SK-N-SH (cell line): ENCODE results near the gene SFI1.

Experiments
- FOXM1 ChIP-seq: IDR thresholded peaks from 2 replicates; pipeline ENCODE4 v1.4.0; 2012; ENCODE audit warnings: low read depth, mild to moderate bottlenecking
- YY1 ChIP-seq: IDR thresholded peaks from 2 replicates; pipeline ENCODE4 v1.4.0; 2012; ENCODE audit warnings: low read depth, mild to moderate bottlenecking
- TF ChIP-seq, protein P1 (sequence below): fragments of 200-600 bp; sonication (generic); IDR thresholded peaks from 2 replicates; pipeline ENCODE4 v1.6.1; 2017; ENCODE audit warnings: antibody characterized with exemption, mild to moderate bottlenecking, moderate library complexity
- TF ChIP-seq, protein P2 (sequence below): IDR thresholded peaks from 2 replicates; pipeline ENCODE4 v1.6.1; 2012; ENCODE audit warnings: mild to moderate bottlenecking, low read depth, low read length, moderate library complexity

GRCh38 chr22:31491218-31491962 lies 4.9 kb upstream of the SFI1 start:
- TF ChIP-seq, protein P1, sequence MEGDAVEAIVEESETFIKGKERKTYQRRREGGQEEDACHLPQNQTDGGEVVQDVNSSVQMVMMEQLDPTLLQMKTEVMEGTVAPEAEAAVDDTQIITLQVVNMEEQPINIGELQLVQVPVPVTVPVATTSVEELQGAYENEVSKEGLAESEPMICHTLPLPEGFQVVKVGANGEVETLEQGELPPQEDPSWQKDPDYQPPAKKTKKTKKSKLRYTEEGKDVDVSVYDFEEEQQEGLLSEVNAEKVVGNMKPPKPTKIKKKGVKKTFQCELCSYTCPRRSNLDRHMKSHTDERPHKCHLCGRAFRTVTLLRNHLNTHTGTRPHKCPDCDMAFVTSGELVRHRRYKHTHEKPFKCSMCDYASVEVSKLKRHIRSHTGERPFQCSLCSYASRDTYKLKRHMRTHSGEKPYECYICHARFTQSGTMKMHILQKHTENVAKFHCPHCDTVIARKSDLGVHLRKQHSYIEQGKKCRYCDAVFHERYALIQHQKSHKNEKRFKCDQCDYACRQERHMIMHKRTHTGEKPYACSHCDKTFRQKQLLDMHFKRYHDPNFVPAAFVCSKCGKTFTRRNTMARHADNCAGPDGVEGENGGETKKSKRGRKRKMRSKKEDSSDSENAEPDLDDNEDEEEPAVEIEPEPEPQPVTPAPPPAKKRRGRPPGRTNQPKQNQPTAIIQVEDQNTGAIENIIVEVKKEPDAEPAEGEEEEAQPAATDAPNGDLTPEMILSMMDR: no peak
- TF ChIP-seq, protein P2, sequence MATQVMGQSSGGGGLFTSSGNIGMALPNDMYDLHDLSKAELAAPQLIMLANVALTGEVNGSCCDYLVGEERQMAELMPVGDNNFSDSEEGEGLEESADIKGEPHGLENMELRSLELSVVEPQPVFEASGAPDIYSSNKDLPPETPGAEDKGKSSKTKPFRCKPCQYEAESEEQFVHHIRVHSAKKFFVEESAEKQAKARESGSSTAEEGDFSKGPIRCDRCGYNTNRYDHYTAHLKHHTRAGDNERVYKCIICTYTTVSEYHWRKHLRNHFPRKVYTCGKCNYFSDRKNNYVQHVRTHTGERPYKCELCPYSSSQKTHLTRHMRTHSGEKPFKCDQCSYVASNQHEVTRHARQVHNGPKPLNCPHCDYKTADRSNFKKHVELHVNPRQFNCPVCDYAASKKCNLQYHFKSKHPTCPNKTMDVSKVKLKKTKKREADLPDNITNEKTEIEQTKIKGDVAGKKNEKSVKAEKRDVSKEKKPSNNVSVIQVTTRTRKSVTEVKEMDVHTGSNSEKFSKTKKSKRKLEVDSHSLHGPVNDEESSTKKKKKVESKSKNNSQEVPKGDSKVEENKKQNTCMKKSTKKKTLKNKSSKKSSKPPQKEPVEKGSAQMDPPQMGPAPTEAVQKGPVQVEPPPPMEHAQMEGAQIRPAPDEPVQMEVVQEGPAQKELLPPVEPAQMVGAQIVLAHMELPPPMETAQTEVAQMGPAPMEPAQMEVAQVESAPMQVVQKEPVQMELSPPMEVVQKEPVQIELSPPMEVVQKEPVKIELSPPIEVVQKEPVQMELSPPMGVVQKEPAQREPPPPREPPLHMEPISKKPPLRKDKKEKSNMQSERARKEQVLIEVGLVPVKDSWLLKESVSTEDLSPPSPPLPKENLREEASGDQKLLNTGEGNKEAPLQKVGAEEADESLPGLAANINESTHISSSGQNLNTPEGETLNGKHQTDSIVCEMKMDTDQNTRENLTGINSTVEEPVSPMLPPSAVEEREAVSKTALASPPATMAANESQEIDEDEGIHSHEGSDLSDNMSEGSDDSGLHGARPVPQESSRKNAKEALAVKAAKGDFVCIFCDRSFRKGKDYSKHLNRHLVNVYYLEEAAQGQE: no peak
- no peak for TF ChIP-seq YY1
- TF ChIP-seq FOXM1: no peak
